HL-60/S4 treated with phorbol 12-myristate 13-acetate at 8.2 ng/mL for 4 days and 3 days (cell line): ENCODE data around the gene SYT1.

ENCODE experiments used
- in situ Hi-C: fragments of 300-500 bp; cut with MboI; formaldehyde crosslinking; loops from 2 replicates; pipeline ENCODE4 v1.15.0; 2022; ENCODE audit warnings: low sequenced_read_pairs

SYT1 gene

GRCh38 chr12:79275631-79276030, 411.1 kb downstream of the SYT1 start:
- in situ Hi-C loops, result no loop called here

- in situ Hi-C loops, result no loop called here
Measured at GRCh38 chr12:79283364-79283763, 418.8 kb downstream of the SYT1 start.

- in situ Hi-C loops, result no loop called here
Measured at GRCh38 chr12:79288911-79289310, 424.3 kb downstream of the SYT1 start.

GRCh38 chr12:79291711-79292110, 427.1 kb downstream of the SYT1 start:
- in situ Hi-C loops, result no loop called here

- in situ Hi-C loops, result no loop called here
Measured at GRCh38 chr12:79294590-79294989, 430.0 kb downstream of the SYT1 start.

- in situ Hi-C loops, result no loop called here
Measured at GRCh38 chr12:79295572-79295971, 431.0 kb downstream of the SYT1 start.

GRCh38 chr12:79296133-79296532, 431.6 kb downstream of the SYT1 start:
- in situ Hi-C loops, result no loop called here

- in situ Hi-C loops, result no loop called here
Measured at GRCh38 chr12:79296871-79297270, 432.3 kb downstream of the SYT1 start.

GRCh38 chr12:79298506-79298905, 433.9 kb downstream of the SYT1 start:
- in situ Hi-C loops, result no loop called here

- in situ Hi-C loops, result no loop called here
Measured at GRCh38 chr12:79299447-79300198, 435.0 kb downstream of the SYT1 start.

GRCh38 chr12:79300199-79300568, 435.6 kb downstream of the SYT1 start:
- in situ Hi-C loops, result no loop called here

GRCh38 chr12:79301181-79301580, 436.6 kb downstream of the SYT1 start:
- in situ Hi-C loops, result no loop called here

GRCh38 chr12:79302162-79302814, 437.7 kb downstream of the SYT1 start:
- in situ Hi-C loops, result no loop called here

- in situ Hi-C loops, result no loop called here
Measured at GRCh38 chr12:79307340-79307739, 442.8 kb downstream of the SYT1 start.

GRCh38 chr12:79309039-79309438, 444.5 kb downstream of the SYT1 start:
- in situ Hi-C loops, result no loop called here

GRCh38 chr12:79317179-79317847, 452.7 kb downstream of the SYT1 start:
- in situ Hi-C loops, result no loop called here

- in situ Hi-C loops, result no loop called here
Measured at GRCh38 chr12:79322905-79323304, 458.3 kb downstream of the SYT1 start.

- in situ Hi-C loops, result no loop called here
Measured at GRCh38 chr12:79324571-79324970, 460.0 kb downstream of the SYT1 start.

- in situ Hi-C loops, result no loop called here
Measured at GRCh38 chr12:79326222-79326621, 461.6 kb downstream of the SYT1 start.

GRCh38 chr12:79326663-79327062, 462.1 kb downstream of the SYT1 start:
- in situ Hi-C loops, result no loop called here

- in situ Hi-C loops, result no loop called here
Measured at GRCh38 chr12:79327465-79327864, 462.9 kb downstream of the SYT1 start.

GRCh38 chr12:79329933-79330332, 465.4 kb downstream of the SYT1 start:
- in situ Hi-C loops, result no loop called here
